AG04449 (cell line): ENCODE measurements around the gene PIK3C3.

ENCODE experiments used
- CTCF ChIA-PET: fragments of 350-600 bp; formaldehyde crosslinking; extraction: SDS; loops from one replicate; lab custom pipeline; 2021; ENCODE audit warnings: antibody characterized with exemption; lab: Yijun Ruan, JAX
- POLR2A ChIA-PET: fragments of 400-600, 350-600 bp; formaldehyde crosslinking; extraction: SDS; loops from one replicate; lab custom pipeline; 2020; ENCODE audit warnings: antibody characterized with exemption, inconsistent platforms; lab: Yijun Ruan, JAX
- DNase-seq: peaks from one replicate; pipeline ENCODE4 v3.0.0-alpha.2; 2010; ENCODE audit warnings: low read depth, low spot score
- H3K4me3 ChIP-seq: 2 replicates; pipeline ENCODE4 v1.5.1; 2011; ENCODE audit warnings: low read depth, mild to moderate bottlenecking, control low read depth, low read length
- CTCF ChIP-seq: IDR thresholded peaks from one replicate; pipeline ENCODE4 v1.5.1; 2011; ENCODE audit warnings: mild to moderate bottlenecking, moderate library complexity, low read length, control low read depth, inconsistent platforms; ENCODE audit not compliant: insufficient read depth; ENCODE audit errors: missing control alignments

Gene PIK3C3

DNA sequence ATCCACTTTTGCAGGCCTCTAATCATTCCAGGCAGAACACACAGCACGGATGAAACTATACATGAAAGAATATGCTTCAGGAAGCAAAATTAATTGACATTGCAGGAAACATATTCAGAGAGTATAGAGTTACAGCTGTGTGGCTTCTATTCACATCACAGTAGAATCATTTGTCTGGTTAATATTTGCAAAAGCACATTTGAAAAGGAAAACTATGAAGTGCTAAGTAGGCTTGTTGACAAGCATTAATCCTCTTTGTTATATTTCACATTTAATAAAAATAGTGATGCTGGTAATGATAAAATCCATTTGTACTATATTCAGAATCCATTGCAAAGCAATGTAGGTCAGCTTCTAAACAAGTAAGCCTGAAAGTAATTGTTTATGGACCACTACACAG lies 32.2 kb upstream of the PIK3C3 start:
- no peak overlapping the region for H3K4me3 ChIP-seq
- no peak for DNase-seq
- TF ChIP-seq CTCF = no peak
- CTCF ChIA-PET = interaction anchor here (7.2 kb wide), 1 partner anchor 14 kb away, joined by 38 read pairs; no protein-coding TSS in a partner anchor
- POLR2A ChIA-PET = no interaction called here

GRCh38 chr18:41923446-41923845 lies 31.6 kb upstream of the PIK3C3 start:
- ChIA-PET POLR2A (no interaction called here), CTCF (interaction anchor here (7.2 kb wide), 1 partner anchor 15 kb away, joined by 38 read pairs; no protein-coding TSS in a partner anchor)
- no peak for TF ChIP-seq CTCF
- no peak overlapping the region for H3K4me3 ChIP-seq
- DNase-seq = no peak

GRCh38 chr18:41928581-41928980 lies 26.5 kb upstream of the PIK3C3 start:
- TF ChIP-seq CTCF = no peak
- POLR2A ChIA-PET = no interaction called here
- CTCF ChIA-PET = no interaction called here
- no peak overlapping the region for H3K4me3 ChIP-seq
- no peak for DNase-seq

DNA sequence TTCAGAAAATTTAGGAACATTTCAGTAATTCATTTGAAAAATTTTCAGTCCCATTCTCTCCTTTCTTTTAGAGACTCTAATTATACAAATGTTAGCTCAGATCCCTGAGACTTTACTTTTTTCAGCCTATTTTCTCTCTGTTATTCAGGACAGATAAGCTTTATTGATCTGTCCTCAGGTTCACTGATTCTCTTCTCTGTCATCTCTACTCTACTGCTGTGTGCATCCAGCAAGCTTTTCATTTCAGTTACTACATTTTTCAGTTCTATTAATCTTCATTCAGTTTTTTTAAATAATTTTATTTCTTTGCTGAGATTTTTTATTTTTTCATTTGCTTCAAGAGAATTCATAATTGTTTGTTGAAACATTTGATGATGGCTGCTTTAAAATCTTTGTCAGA lies 22.1 kb upstream of the PIK3C3 start:
- no peak for DNase-seq
- TF ChIP-seq CTCF = no peak
- POLR2A ChIA-PET = no interaction called here
- CTCF ChIA-PET = no interaction called here
- H3K4me3 ChIP-seq = no peak overlapping the region

DNA sequence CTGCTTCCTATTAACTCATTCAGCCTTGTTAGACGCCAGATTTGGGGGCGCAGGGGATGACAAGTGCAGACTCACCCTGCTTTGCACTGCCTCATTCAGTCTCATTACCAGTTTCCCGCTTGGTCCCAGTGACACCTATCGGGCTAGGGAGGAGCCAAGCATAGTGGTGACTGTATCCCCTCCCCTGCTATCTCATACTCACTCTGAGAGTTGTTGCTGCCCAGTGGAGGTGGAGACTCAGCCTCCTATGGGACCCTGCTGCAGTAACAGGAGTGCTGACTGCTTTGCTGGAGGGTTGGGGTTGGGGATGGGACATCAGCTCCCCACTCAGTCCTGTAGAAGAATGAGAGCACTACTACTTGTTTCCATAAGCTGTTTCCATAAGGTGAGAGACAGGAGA lies 21.3 kb upstream of the PIK3C3 start:
- no peak overlapping the region for H3K4me3 ChIP-seq
- TF ChIP-seq CTCF = no peak
- CTCF ChIA-PET = no interaction called here
- POLR2A ChIA-PET = no interaction called here
- no peak for DNase-seq

- no peak for TF ChIP-seq CTCF
- no peak overlapping the region for H3K4me3 ChIP-seq
- CTCF ChIA-PET = interaction anchor here (1.6 kb wide), 1 partner anchor 28 kb away, joined by 6 read pairs; no protein-coding TSS in a partner anchor
- DNase-seq = no peak
- POLR2A ChIA-PET = interaction anchor here (0.7 kb wide), 1 partner anchor 39 kb away, joined by 3 read pairs; no protein-coding TSS in a partner anchor
Measured at GRCh38 chr18:41936471-41937134, 18.4 kb upstream of the PIK3C3 start.
